Smooth muscle cell (in vitro differentiated cells): ENCODE results near the gene ARPP19. TPM values are rescaled to one million over a fixed set of nuclear protein-coding genes. Genes with fewer than 3 reads are reported as not detected.
"Not testable (repeated sequence)": the region's sequence is repeated elsewhere in the genome, so short reads cannot be mapped to it uniquely, and the experiment has no call there.

ENCODE experiments used
- DNase-seq: peaks from one replicate; lab custom pipeline; 2025; ENCODE audit not compliant: unreplicated experiment; lab: John Stamatoyannopoulos, UW
- H2AFZ ChIP-seq: fragments of 200-600 bp; sonication (generic); 2 replicates; pipeline ENCODE4 v1.6.0; 2016; ENCODE audit warnings: antibody characterized with exemption, low read depth, mild to moderate bottlenecking
- H3F3A ChIP-seq: fragments of 200-600 bp; sonication (generic); 2 replicates; pipeline ENCODE4 v1.6.0; 2017; ENCODE audit warnings: antibody characterized with exemption, low read depth
- H3K27ac ChIP-seq: fragments of 200-600 bp; sonication (generic); 2 replicates; pipeline ENCODE4 v1.5.1; 2016; ENCODE audit warnings: low read depth, mild to moderate bottlenecking
- H3K27me3 ChIP-seq: fragments of 200-600 bp; sonication (generic); 2 replicates; pipeline ENCODE4 v1.6.1; 2016; ENCODE audit warnings: low read depth, mild to moderate bottlenecking
- H3K36me3 ChIP-seq: fragments of 200-600 bp; sonication (generic); 2 replicates; pipeline ENCODE4 v1.5.1; 2016; ENCODE audit warnings: low read depth
- H3K4me1 ChIP-seq: fragments of 200-600 bp; sonication (generic); 2 replicates; pipeline ENCODE4 v1.5.1; 2016; ENCODE audit warnings: low read depth
- H3K4me2 ChIP-seq: fragments of 200-600 bp; sonication (generic); 2 replicates; pipeline ENCODE4 v1.6.0; 2016; ENCODE audit warnings: mild to moderate bottlenecking
- H3K4me3 ChIP-seq: fragments of 200-600 bp; sonication (generic); 2 replicates; pipeline ENCODE4 v1.5.1; 2016; ENCODE audit warnings: mild to moderate bottlenecking
- H3K79me2 ChIP-seq: fragments of 200-600 bp; sonication (generic); 2 replicates; pipeline ENCODE4 v1.6.0; 2016; ENCODE audit warnings: low read depth, mild to moderate bottlenecking
- H3K9ac ChIP-seq: fragments of 200-600 bp; sonication (generic); 2 replicates; pipeline ENCODE4 v1.6.0; 2016; ENCODE audit warnings: low read depth
- H3K9me3 ChIP-seq: fragments of 200-600 bp; sonication (generic); replicated peaks from 2 replicates; pipeline ENCODE4 v1.5.1; 2016; ENCODE audit warnings: low read depth
- H4K20me1 ChIP-seq: fragments of 200-600 bp; sonication (generic); 2 replicates; pipeline ENCODE4 v1.6.0; 2016; ENCODE audit warnings: low read depth
- CTCF ChIP-seq: fragments of 200-600 bp; sonication (generic); IDR thresholded peaks from 2 replicates; pipeline ENCODE4 v1.5.1; 2017; ENCODE audit warnings: borderline replicate concordance, mild to moderate bottlenecking, antibody characterized with exemption; ENCODE audit not compliant: insufficient read depth, poor library complexity, severe bottlenecking
- WGBS: methylation state at CpG from one replicate; pipeline ENCODE4 v1.1.7; 2016; ENCODE audit warnings: low lambda C conversion rate; 5-methylcytosine and 5-hydroxymethylcytosine counted together
- polyA plus RNA-seq: library from polyadenylated mRNA; unstranded; fragments of >200 nt; fragmentation: Nextera tagmentation; extraction: Ambion mirVana; gene quantifications from 2 replicates; pipeline ENCODE4 v1.2.1, GENCODE V29; 2016
- total RNA-seq: library from RNA; depleted of rRNA; stranded (reverse); fragments of >200 nt; gene quantifications from 2 replicates; pipeline ENCODE4 v1.2.3, GENCODE V29; 2014

ARPP19 gene
- total and polyA plus RNA-seq, 2 experiments from 2014 or later: 58.4 to 138 TPM

GRCh38 chr15:52584414-52584813 is 15.6 kb upstream of the ARPP19 start:
- Histone ChIP-seq H3K27me3 (no peaks in the 10 kb centered on the region), H3K27ac (no peak overlapping the region), H3K36me3 (peaks cover 6% of the 10 kb centered on the region), H3K79me2 (no peaks in the 10 kb centered on the region), H3F3A (no peaks in the 10 kb centered on the region), H3K9me3 (no peaks in the 10 kb centered on the region), H4K20me1 (no peaks in the 10 kb centered on the region), H3K4me1 (peaks cover 6% of the 10 kb centered on the region), H3K9ac (no peak overlapping the region), H3K4me3 (no peak overlapping the region), H3K4me2 (no peak overlapping the region), H2AFZ (no peak overlapping the region)
- no peak for DNase-seq
- TF ChIP-seq CTCF: no peak
- 96% methylated on average over 7 of the region's 7 CpGs for WGBS

GRCh38 chr15:52579852-52580251 is 11.0 kb upstream of the ARPP19 start:
- H3K4me2 ChIP-seq: no peak overlapping the region
- H3K9me3 ChIP-seq: no peaks in the 10 kb centered on the region
- H3F3A ChIP-seq: no peaks in the 10 kb centered on the region
- H3K79me2 ChIP-seq: no peaks in the 10 kb centered on the region
- no peak overlapping the region for H2AFZ ChIP-seq
- H3K4me3 ChIP-seq: no peak overlapping the region
- peaks cover 6% of the 10 kb centered on the region for H3K4me1 ChIP-seq
- no peak for DNase-seq
- H3K27ac ChIP-seq: no peak overlapping the region
- H4K20me1 ChIP-seq: no peaks in the 10 kb centered on the region
- no peak overlapping the region for H3K9ac ChIP-seq
- no peaks in the 10 kb centered on the region for H3K36me3 ChIP-seq
- no peak for TF ChIP-seq CTCF
- H3K27me3 ChIP-seq: no peaks in the 10 kb centered on the region
- WGBS: 87% methylated on average over 8 of the region's 8 CpGs

- H3K36me3 ChIP-seq: no peaks in the 10 kb centered on the region
- no peak overlapping the region for H3K4me3 ChIP-seq
- no peak overlapping the region for H3K27ac ChIP-seq
- no peak for TF ChIP-seq CTCF
- DNase-seq: no peak
- H3K79me2 ChIP-seq: no peaks in the 10 kb centered on the region
- H3K4me2 ChIP-seq: no peak overlapping the region
- H4K20me1 ChIP-seq: no peaks in the 10 kb centered on the region
- WGBS: 98% methylated on average over 2 of the region's 2 CpGs
- no peak overlapping the region for H3K9ac ChIP-seq
- H3K27me3 ChIP-seq: no peaks in the 10 kb centered on the region
- no peaks in the 10 kb centered on the region for H3K9me3 ChIP-seq
- H2AFZ ChIP-seq: no peak overlapping the region
- no peaks in the 10 kb centered on the region for H3F3A ChIP-seq
- H3K4me1 ChIP-seq: peaks cover 6% of the 10 kb centered on the region
Measured at GRCh38 chr15:52576692-52577091, 7.9 kb upstream of the ARPP19 start.

- H4K20me1 ChIP-seq, H3K9me3 ChIP-seq, H3K36me3 ChIP-seq, H3K4me2 ChIP-seq, H3K27ac ChIP-seq, H3K79me2 ChIP-seq, H3K4me3 ChIP-seq, DNase-seq, H3K27me3 ChIP-seq, H2AFZ ChIP-seq, H3F3A ChIP-seq, H3K9ac ChIP-seq, H3K4me1 ChIP-seq: not testable (repeated sequence)
- WGBS: 82% methylated on average over 7 of the region's 7 CpGs
Measured at GRCh38 chr15:52575573-52575972, 6.7 kb upstream of the ARPP19 start.
